K562 (cell line): ENCODE data around the gene MRPS31.

Experiments used
- AFF4 ChIP-seq: sonication (generic); formaldehyde crosslinking; IDR thresholded peaks from 2 replicates; pipeline ENCODE4 v1.8.0; 2023; ENCODE audit warnings: mild to moderate bottlenecking, missing genetic modification reagents
- CHCHD3 ChIP-seq: fragments of 250-450 bp; sonication (Bioruptor Pico); IDR thresholded peaks from 2 replicates; pipeline ENCODE4 v2.1.2; 2022; ENCODE audit warnings: mild to moderate bottlenecking
- GMEB1 ChIP-seq: fragments of 250-450 bp; sonication (Bioruptor Pico); IDR thresholded peaks from 2 replicates; pipeline ENCODE4 v1.4.0; 2020; ENCODE audit warnings: mild to moderate bottlenecking
- JUND ChIP-seq, 2 experiments: IDR thresholded peaks; 2 replicates in 1 of 2; 3 replicates in 1 of 2; pipeline ENCODE4 v1.6.1; 2011; ENCODE audit warnings: borderline replicate concordance in 2 of 2, low read depth in 2 of 2, low read length in 2 of 2, improper control_type of control experiment in 1 of 2, missing biosample characterization in 1 of 2, missing genetic modification characterization in 1 of 2, missing genetic modification reagents in 1 of 2
- POLR2A ChIP-seq: fragments of 450-650 bp; conservative IDR thresholded peaks from 2 replicates; pipeline ENCODE4 v1.6.1; 2016
- TCF7 ChIP-seq: sonication (generic); IDR thresholded peaks from 2 replicates; pipeline ENCODE4 v1.6.1; 2016; ENCODE audit warnings: antibody characterized with exemption, borderline replicate concordance
- ZNF23 ChIP-seq: fragments of 250-450 bp; sonication (Bioruptor Pico); IDR thresholded peaks from 2 replicates; pipeline ENCODE4 v1.4.0; 2020; ENCODE audit warnings: mild to moderate bottlenecking
- ZNF707 ChIP-seq: fragments of 250-450 bp; sonication (Bioruptor Pico); conservative IDR thresholded peaks from 2 replicates; pipeline ENCODE4 v1.8.0; 2022; ENCODE audit warnings: inconsistent platforms, mild to moderate bottlenecking, moderate library complexity

GRCh38 chr13:40784540-40784939 is 13.6 kb upstream of the MRPS31 start:
- TF ChIP-seq JUND (IDR thresholded peaks at IDR 0.05; ENCODE audit: borderline replicate concordance, low read depth, low read length), result no peak
- TF ChIP-seq JUND (tag; IDR thresholded peaks at IDR 0.05; ENCODE audit: borderline replicate concordance, low read depth, low read length), result no peak
- no peak for TF ChIP-seq ZNF707 (CRISPR knock-in tag)
- TF ChIP-seq CHCHD3 (CRISPR knock-in tag), result no peak
- TF ChIP-seq GMEB1 (CRISPR knock-in tag), result no peak
- TF ChIP-seq ZNF23 (CRISPR knock-in tag), result no peak
- no peak for TF ChIP-seq TCF7
- TF ChIP-seq AFF4, result no peak
- no peak for TF ChIP-seq POLR2A
